GM12878 (cell line): Measurements from ENCODE around the gene SLC35E2B. TPM values are rescaled to one million over a fixed set of nuclear protein-coding genes. Genes with fewer than 3 reads are reported as not detected.

Experiments used
- ASH2L ChIP-seq: fragments of 300-600, 200-600 bp; sonication (generic); IDR thresholded peaks from 2 replicates; pipeline ENCODE4 v1.6.1; 2017; ENCODE audit warnings: low read depth, mild to moderate bottlenecking, borderline replicate concordance
- ATF7 ChIP-seq: fragments of 450-650 bp; IDR thresholded peaks from 2 replicates; pipeline ENCODE4 v1.6.1; 2016; ENCODE audit warnings: low read depth, mild to moderate bottlenecking
- BCL3 ChIP-seq: IDR thresholded peaks from 2 replicates; pipeline ENCODE4 v1.6.1; 2011; ENCODE audit warnings: borderline replicate concordance, low read depth, mild to moderate bottlenecking, moderate library complexity, low read length; ENCODE audit not compliant: insufficient read depth, poor library complexity, severe bottlenecking
- E4F1 ChIP-seq: fragments of 450-650 bp; IDR thresholded peaks from 2 replicates; pipeline ENCODE4 v1.6.1; 2018; ENCODE audit warnings: borderline replicate concordance, mild to moderate bottlenecking; ENCODE audit not compliant: partially characterized antibody
- ETV6 ChIP-seq, 2 experiments: fragments of 450-650 bp in 1 of 2; IDR thresholded peaks in 1 of 2; conservative IDR thresholded peaks in 1 of 2; 2 replicates each; pipeline ENCODE4 v1.6.1; 2014; ENCODE audit warnings: antibody characterized with exemption in 1 of 2, borderline replicate concordance in 1 of 2, low read depth in 1 of 2, mild to moderate bottlenecking in 1 of 2, moderate library complexity in 1 of 2
- FOXK2 ChIP-seq: fragments of 450-650 bp; IDR thresholded peaks from 2 replicates; pipeline ENCODE4 v1.6.1; 2017; ENCODE audit warnings: mild to moderate bottlenecking, moderate library complexity
- LARP7 ChIP-seq: fragments of 450-650 bp; IDR thresholded peaks from 2 replicates; pipeline ENCODE4 v1.6.1; 2017; ENCODE audit warnings: mild to moderate bottlenecking
- MTA2 ChIP-seq: fragments of 450-650 bp; IDR thresholded peaks from 2 replicates; pipeline ENCODE4 v1.6.1; 2016; ENCODE audit warnings: low read depth, mild to moderate bottlenecking, moderate library complexity
- RB1 ChIP-seq: fragments of 450-650 bp; formaldehyde crosslinking; IDR thresholded peaks from 2 replicates; pipeline ENCODE4 v1.6.1; 2017; ENCODE audit warnings: mild to moderate bottlenecking, borderline replicate concordance
- SIN3A ChIP-seq: IDR thresholded peaks from 2 replicates; pipeline ENCODE4 v1.6.1; 2012; ENCODE audit warnings: low read depth, low read length, improper control_type of control experiment
- SIX5 ChIP-seq: IDR thresholded peaks from 2 replicates; pipeline ENCODE4 v1.6.1; 2011; ENCODE audit warnings: mild to moderate bottlenecking, low read depth, low read length, moderate library complexity; ENCODE audit not compliant: severe bottlenecking
- SMAD5 ChIP-seq: IDR thresholded peaks from 2 replicates; pipeline ENCODE4 v1.6.1; 2016; ENCODE audit warnings: antibody characterized with exemption, low read depth
- SPI1 ChIP-seq: IDR thresholded peaks from 2 replicates; pipeline ENCODE4 v1.6.1; 2011; ENCODE audit warnings: low read depth, mild to moderate bottlenecking, low read length, moderate library complexity, borderline replicate concordance; ENCODE audit not compliant: insufficient read depth
- STAT1 ChIP-seq: fragments of 450-650 bp; conservative IDR thresholded peaks from 2 replicates; pipeline ENCODE4 v1.6.1; 2014; ENCODE audit warnings: antibody characterized with exemption, mild to moderate bottlenecking
- TAF1 ChIP-seq: IDR thresholded peaks from 2 replicates; pipeline ENCODE4 v1.6.1; 2011; ENCODE audit warnings: mild to moderate bottlenecking, low read depth, low read length, borderline replicate concordance
- TARDBP ChIP-seq: IDR thresholded peaks from 2 replicates; pipeline ENCODE4 v1.6.1; 2016; ENCODE audit warnings: borderline replicate concordance
- polyA plus RNA-seq, 11 experiments: library from polyadenylated mRNA; depleted of rRNA in 4 of 11; unstranded in 6 of 11; stranded (reverse) in 5 of 11; fragments of >200 nt; fragmentation: Nextera tagmentation in 4 of 11; fragmentation: Illumina TruSeq in 1 of 11; extraction: Ambion mirVana in 4 of 11; extraction: Trizol in 1 of 11; gene quantifications; 1 replicate in 1 of 11; 2 replicates in 10 of 11; pipeline versions ENCODE4 v1.2.1 to v1.2.3, GENCODE V29; 2011 to 2016; ENCODE audit warnings: inconsistent platforms in 2 of 11, missing spikeins in 2 of 11, low read depth in 1 of 11
- total RNA-seq, 4 experiments: library from RNA; depleted of rRNA in 3 of 4; stranded (reverse); fragments of >200 nt in 3 of 4; fragmentation: Illumina TruSeq in 1 of 4; extraction: Trizol in 1 of 4; gene quantifications; 2 replicates each; pipeline versions ENCODE4 v1.2.1 to v1.2.3, GENCODE V29; 2013 to 2021
- TF ChIP-seq, protein P1 (sequence below): IDR thresholded peaks from 2 replicates; pipeline ENCODE4 v1.6.1; 2011; ENCODE audit warnings: low read depth, mild to moderate bottlenecking, low read length, moderate library complexity, borderline replicate concordance; ENCODE audit errors: extremely low read depth
- TF ChIP-seq, protein P2 (sequence below): fragments of 450-650 bp; IDR thresholded peaks from 2 replicates; pipeline ENCODE4 v1.6.1; 2017; ENCODE audit warnings: low read depth, mild to moderate bottlenecking, moderate library complexity
- TF ChIP-seq, protein P3 (sequence below): fragments of 450-650 bp; IDR thresholded peaks from 2 replicates; pipeline ENCODE4 v1.6.1; 2018; ENCODE audit warnings: mild to moderate bottlenecking, low read depth, moderate library complexity; ENCODE audit not compliant: partially characterized antibody

SLC35E2B gene
- total and polyA plus RNA-seq, 10 of the 15 experiments (the other 5 are each of a cell fraction or from before 2014, with no cell fraction given) = 2.6 to 36.7 (median 18.6) TPM

- peak; percentile 60; the same call in 1 of the 2 replicates for TF ChIP-seq LARP7
- TF ChIP-seq MTA2 = peak; percentile 52
- TF ChIP-seq, protein P1, sequence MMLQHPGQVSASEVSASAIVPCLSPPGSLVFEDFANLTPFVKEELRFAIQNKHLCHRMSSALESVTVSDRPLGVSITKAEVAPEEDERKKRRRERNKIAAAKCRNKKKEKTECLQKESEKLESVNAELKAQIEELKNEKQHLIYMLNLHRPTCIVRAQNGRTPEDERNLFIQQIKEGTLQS = peak; percentile 89; the same call in 1 of the 2 replicates
- 0 out of 2 replicates have a peak, but pooled peaks have one; percentile 67 for TF ChIP-seq RB1
- TF ChIP-seq, protein P2, sequence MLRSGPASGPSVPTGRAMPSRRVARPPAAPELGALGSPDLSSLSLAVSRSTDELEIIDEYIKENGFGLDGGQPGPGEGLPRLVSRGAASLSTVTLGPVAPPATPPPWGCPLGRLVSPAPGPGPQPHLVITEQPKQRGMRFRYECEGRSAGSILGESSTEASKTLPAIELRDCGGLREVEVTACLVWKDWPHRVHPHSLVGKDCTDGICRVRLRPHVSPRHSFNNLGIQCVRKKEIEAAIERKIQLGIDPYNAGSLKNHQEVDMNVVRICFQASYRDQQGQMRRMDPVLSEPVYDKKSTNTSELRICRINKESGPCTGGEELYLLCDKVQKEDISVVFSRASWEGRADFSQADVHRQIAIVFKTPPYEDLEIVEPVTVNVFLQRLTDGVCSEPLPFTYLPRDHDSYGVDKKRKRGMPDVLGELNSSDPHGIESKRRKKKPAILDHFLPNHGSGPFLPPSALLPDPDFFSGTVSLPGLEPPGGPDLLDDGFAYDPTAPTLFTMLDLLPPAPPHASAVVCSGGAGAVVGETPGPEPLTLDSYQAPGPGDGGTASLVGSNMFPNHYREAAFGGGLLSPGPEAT = peak; percentile 92
- peak; percentile 68; the same call in 1 of the 2 replicates for TF ChIP-seq STAT1
- TF ChIP-seq E4F1 = peak; percentile 85
- 0 out of 2 replicates have a peak, but pooled peaks have one; percentile 21 for TF ChIP-seq TAF1
- peak; percentile 59 for TF ChIP-seq SIX5
- 0 out of 2 replicates have a peak, but pooled peaks have one; percentile 31 for TF ChIP-seq ASH2L
- TF ChIP-seq TARDBP = peak; percentile 66; the same call in 1 of the 2 replicates
- TF ChIP-seq BCL3 = peak; percentile 46
- TF ChIP-seq ETV6 (conservative IDR thresholded peaks at IDR 0.05 in 1 of 2, IDR thresholded peaks at IDR 0.05 in 1 of 2; ENCODE audit: borderline replicate concordance in 1 of 2, low read depth in 1 of 2) = 0 out of 4 replicates have a peak, but pooled peaks of 1 of the 2 experiments have one; percentile 22
- TF ChIP-seq, protein P3, sequence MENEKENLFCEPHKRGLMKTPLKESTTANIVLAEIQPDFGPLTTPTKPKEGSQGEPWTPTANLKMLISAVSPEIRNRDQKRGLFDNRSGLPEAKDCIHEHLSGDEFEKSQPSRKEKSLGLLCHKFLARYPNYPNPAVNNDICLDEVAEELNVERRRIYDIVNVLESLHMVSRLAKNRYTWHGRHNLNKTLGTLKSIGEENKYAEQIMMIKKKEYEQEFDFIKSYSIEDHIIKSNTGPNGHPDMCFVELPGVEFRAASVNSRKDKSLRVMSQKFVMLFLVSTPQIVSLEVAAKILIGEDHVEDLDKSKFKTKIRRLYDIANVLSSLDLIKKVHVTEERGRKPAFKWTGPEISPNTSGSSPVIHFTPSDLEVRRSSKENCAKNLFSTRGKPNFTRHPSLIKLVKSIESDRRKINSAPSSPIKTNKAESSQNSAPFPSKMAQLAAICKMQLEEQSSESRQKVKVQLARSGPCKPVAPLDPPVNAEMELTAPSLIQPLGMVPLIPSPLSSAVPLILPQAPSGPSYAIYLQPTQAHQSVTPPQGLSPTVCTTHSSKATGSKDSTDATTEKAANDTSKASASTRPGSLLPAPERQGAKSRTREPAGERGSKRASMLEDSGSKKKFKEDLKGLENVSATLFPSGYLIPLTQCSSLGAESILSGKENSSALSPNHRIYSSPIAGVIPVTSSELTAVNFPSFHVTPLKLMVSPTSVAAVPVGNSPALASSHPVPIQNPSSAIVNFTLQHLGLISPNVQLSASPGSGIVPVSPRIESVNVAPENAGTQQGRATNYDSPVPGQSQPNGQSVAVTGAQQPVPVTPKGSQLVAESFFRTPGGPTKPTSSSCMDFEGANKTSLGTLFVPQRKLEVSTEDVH = peak; percentile 94
- TF ChIP-seq SMAD5 = peak; percentile 44
- TF ChIP-seq SPI1 = peak; percentile 53
- peak; percentile 80 for TF ChIP-seq FOXK2
- peak; percentile 71 for TF ChIP-seq SIN3A
- TF ChIP-seq ATF7 = peak; percentile 72
Measured at GRCh38 chr1:1724035-1724864, 31.7 kb upstream of the SLC35E2B start, which contains the start of gene CDK11A (continued).
